A549 (cell line): ENCODE results near the gene HBG1. TPM values are rescaled to one million over a fixed set of nuclear protein-coding genes. Genes with fewer than 3 reads are reported as not detected.

Experiments used
- ATAC-seq, 2 experiments: fragments of 200-7000 bp in 1 of 2; fragments of >200 bp in 1 of 2; cut with Nextera tagmentation in 1 of 2; cut with Tn5 transposase in 1 of 2; 3 replicates each; pipeline versions ENCODE4 v1.8.0 to v1.9.1; 2018 to 2020; ENCODE audit warnings: mild to moderate bottlenecking in 1 of 2, moderate library complexity in 1 of 2
- CTCF ChIA-PET: fragments of 300-600 bp; sonication (Branson Sonifier 250); formaldehyde crosslinking; extraction: SDS; loops from one replicate; lab custom pipeline; 2021; ENCODE audit warnings: antibody characterized with exemption, inconsistent platforms; lab: Yijun Ruan, JAX
- POLR2A ChIA-PET: fragments of 350-600 bp; formaldehyde crosslinking; extraction: SDS; loops from one replicate; lab custom pipeline; 2021; ENCODE audit warnings: antibody characterized with exemption, inconsistent platforms; lab: Yijun Ruan, JAX
- DNase-seq, 2 experiments: peaks; one replicate each; pipeline versions ENCODE4 v3.0.0 to v3.0.0-alpha.2; 2011 to 2016; ENCODE audit warnings: low read depth in 1 of 2, low spot score in 1 of 2
- FAIRE-seq: peaks from 2 replicates; lab custom pipeline; 2011; peaks lifted over from hg19 to GRCh38; lab: Jason Lieb, UNC
- H3K27ac ChIP-seq, 2 experiments: fragments of >200 bp; sonication (Bioruptor Twin); formaldehyde crosslinking; 3 replicates each; pipeline ENCODE4 v1.5.1; 2016 to 2017
- H3K4me1 ChIP-seq: fragments of >200 bp; sonication (Bioruptor Twin); formaldehyde crosslinking; 3 replicates; pipeline ENCODE4 v1.6.1; 2016
- H3K4me2 ChIP-seq: fragments of >200 bp; sonication (Bioruptor Twin); formaldehyde crosslinking; 3 replicates; pipeline ENCODE4 v1.6.1; 2016
- H3K4me3 ChIP-seq: fragments of >200 bp; sonication (Bioruptor Twin); formaldehyde crosslinking; 3 replicates; pipeline ENCODE4 v1.5.1; 2016
- H3K9me3 ChIP-seq: fragments of >200 bp; sonication (Bioruptor Twin); formaldehyde crosslinking; 3 replicates; pipeline ENCODE4 v1.6.1; 2016
- ATOH8 ChIP-seq: fragments of 250-450 bp; sonication (Bioruptor Pico); IDR thresholded peaks from 2 replicates; pipeline ENCODE4 v1.5.0; 2020; ENCODE audit warnings: low read depth, mild to moderate bottlenecking, moderate library complexity
- BCL3 ChIP-seq: fragments of >200 bp; sonication (Bioruptor Twin); formaldehyde crosslinking; IDR thresholded peaks from 3 replicates; pipeline ENCODE4 v1.6.1; 2016
- BHLHE40 ChIP-seq: IDR thresholded peaks from 2 replicates; pipeline ENCODE4 v1.6.1; 2012; ENCODE audit warnings: low read depth, low read length, inconsistent platforms
- CBX8 ChIP-seq: fragments of 200-600 bp; sonication (generic); IDR thresholded peaks from 2 replicates; pipeline ENCODE4 v1.6.1; 2016
- CHD2 ChIP-seq: fragments of 150-350 bp; IDR thresholded peaks from 2 replicates; pipeline ENCODE4 v1.6.1; 2014; ENCODE audit warnings: low read length; ENCODE audit not compliant: partially characterized antibody
- EHMT2 ChIP-seq: fragments of 200-600 bp; sonication (generic); IDR thresholded peaks from 2 replicates; pipeline ENCODE4 v1.6.1; 2016; ENCODE audit warnings: antibody characterized with exemption, low read depth, mild to moderate bottlenecking, moderate library complexity
- ELK1 ChIP-seq: fragments of 150-350 bp; IDR thresholded peaks from 2 replicates; pipeline ENCODE4 v1.6.1; 2014; ENCODE audit warnings: low read depth, mild to moderate bottlenecking, low read length
- FOSL2 ChIP-seq, 2 experiments: fragments of 450-650 bp in 1 of 2; fragments of >200 bp in 1 of 2; sonication (Bioruptor Twin) in 1 of 2; formaldehyde crosslinking; IDR thresholded peaks; 2 replicates each; pipeline versions ENCODE4 v1.5.0 to v1.6.1; 2016 to 2020; ENCODE audit warnings: mild to moderate bottlenecking in 1 of 2, moderate library complexity in 1 of 2
- FOXS1 ChIP-seq: fragments of 250-450 bp; sonication (Bioruptor Pico); IDR thresholded peaks from 2 replicates; pipeline ENCODE4 v1.5.0; 2020; ENCODE audit warnings: mild to moderate bottlenecking, moderate library complexity
- HOXB13 ChIP-seq: fragments of 250-450 bp; sonication (Bioruptor Pico); IDR thresholded peaks from 2 replicates; pipeline ENCODE4 v1.5.0; 2020; ENCODE audit warnings: low read depth, mild to moderate bottlenecking, moderate library complexity
- HOXB5 ChIP-seq: fragments of 250-450 bp; sonication (Bioruptor Pico); IDR thresholded peaks from 2 replicates; pipeline ENCODE4 v1.5.0; 2020; ENCODE audit warnings: mild to moderate bottlenecking, moderate library complexity
- JUN ChIP-seq, 2 experiments: fragments of >200 bp; sonication (Bioruptor Twin); formaldehyde crosslinking; IDR thresholded peaks; 2 replicates in 1 of 2; 3 replicates in 1 of 2; pipeline ENCODE4 v1.6.1; 2016 to 2017
- KDM5A ChIP-seq: fragments of 200-600 bp; sonication (generic); IDR thresholded peaks from 2 replicates; pipeline ENCODE4 v1.6.1; 2016; ENCODE audit warnings: antibody characterized with exemption, mild to moderate bottlenecking
- MAFK ChIP-seq: fragments of 450-650 bp; IDR thresholded peaks from 2 replicates; pipeline ENCODE4 v1.6.1; 2014; ENCODE audit not compliant: partially characterized antibody
- MAZ ChIP-seq: fragments of 150-350 bp; IDR thresholded peaks from 2 replicates; pipeline ENCODE4 v1.6.1; 2014; ENCODE audit warnings: antibody characterized with exemption, low read depth, low read length, borderline replicate concordance
- PHF8 ChIP-seq: fragments of 200-600 bp; sonication (generic); IDR thresholded peaks from 2 replicates; pipeline ENCODE4 v1.6.1; 2016; ENCODE audit warnings: low read depth, mild to moderate bottlenecking, antibody characterized with exemption, moderate library complexity, borderline replicate concordance
- POLR2A ChIP-seq: IDR thresholded peaks from 2 replicates; pipeline ENCODE4 v1.6.1; 2012; ENCODE audit warnings: mild to moderate bottlenecking, low read length
- POLR2AphosphoS2 ChIP-seq: conservative IDR thresholded peaks from 2 replicates; pipeline ENCODE4 v1.6.1; 2012; ENCODE audit warnings: low read length, improper control_type of control experiment, inconsistent platforms
- RCOR1 ChIP-seq: fragments of 150-350 bp; IDR thresholded peaks from 2 replicates; pipeline ENCODE4 v1.6.1; 2014; ENCODE audit warnings: antibody characterized with exemption, low read length, low read depth
- REST ChIP-seq: fragments of 200-600 bp; sonication (generic); IDR thresholded peaks from 2 replicates; pipeline ENCODE4 v1.6.1; 2016; ENCODE audit warnings: antibody characterized with exemption, mild to moderate bottlenecking, moderate library complexity
- RFX5 ChIP-seq: fragments of 450-650 bp; IDR thresholded peaks from 2 replicates; pipeline ENCODE4 v1.7.1; 2014; ENCODE audit warnings: antibody characterized with exemption, mild to moderate bottlenecking, moderate library complexity
- RNF2 ChIP-seq: fragments of 200-600 bp; sonication (generic); IDR thresholded peaks from 2 replicates; pipeline ENCODE4 v1.6.1; 2016; ENCODE audit warnings: low read depth, mild to moderate bottlenecking, antibody characterized with exemption, moderate library complexity, borderline replicate concordance
- SREBF2 ChIP-seq: fragments of 450-650 bp; IDR thresholded peaks from 2 replicates; pipeline ENCODE4 v1.6.1; 2014; ENCODE audit warnings: mild to moderate bottlenecking, moderate library complexity
- TFCP2L1 ChIP-seq: fragments of 250-450 bp; sonication (Bioruptor Pico); IDR thresholded peaks from 2 replicates; pipeline ENCODE4 v1.5.0; 2021; ENCODE audit warnings: mild to moderate bottlenecking
- ZFP36 ChIP-seq: fragments of 450-650 bp; IDR thresholded peaks from 2 replicates; pipeline ENCODE4 v1.6.1; 2014; ENCODE audit warnings: borderline replicate concordance; ENCODE audit not compliant: partially characterized antibody
- ZSCAN20 ChIP-seq: fragments of 250-450 bp; sonication (Bioruptor Pico); IDR thresholded peaks from 2 replicates; pipeline ENCODE4 v1.8.0; 2022; ENCODE audit warnings: mild to moderate bottlenecking, moderate library complexity
- WGBS: methylation state at CpG from one replicate; pipeline ENCODE4 v1.1.6; 2017; ENCODE audit errors: missing lambda C conversion rate; 5-methylcytosine and 5-hydroxymethylcytosine counted together
- polyA plus RNA-seq, 4 experiments: library from polyadenylated mRNA; depleted of rRNA in 3 of 4; stranded (reverse); fragments of >200 nt; fragmentation: RNase III in 1 of 4; extraction: RNeasy Plus Mini Kit Qiagen cat#74134 plus additional on column Dnase treatment in 1 of 4; gene quantifications; 2 replicates in 3 of 4; 3 replicates in 1 of 4; pipeline ENCODE4 v1.2.3, GENCODE V29; 2011 to 2017
- TF ChIP-seq, protein P1 (sequence below): IDR thresholded peaks from 2 replicates; pipeline ENCODE4 v1.6.1; 2012
- TF ChIP-seq, protein P2 (sequence below): fragments of >200 bp; sonication (Bioruptor Twin); formaldehyde crosslinking; IDR thresholded peaks from 3 replicates; pipeline ENCODE4 v1.5.1; 2016
- TF ChIP-seq, protein P3 (sequence below): IDR thresholded peaks from 2 replicates; pipeline ENCODE4 v1.6.1; 2012

The HBG1 gene
- polyA plus RNA-seq, 2 of the 4 experiments (the other 2 are of a cell fraction), result not detected

- H3K4me1 ChIP-seq, result no peaks in the 10 kb centered on the region
- TF ChIP-seq ELK1, result no peak
- TF ChIP-seq RFX5, result no peak
- TF ChIP-seq SREBF2, result no peak
- TF ChIP-seq RNF2, result no peak
- no peak for TF ChIP-seq RCOR1
- no peak for TF ChIP-seq JUN (IDR thresholded peaks at IDR 0.05)
- TF ChIP-seq HOXB5, result no peak
- TF ChIP-seq ZFP36, result no peak
- TF ChIP-seq, protein P1, sequence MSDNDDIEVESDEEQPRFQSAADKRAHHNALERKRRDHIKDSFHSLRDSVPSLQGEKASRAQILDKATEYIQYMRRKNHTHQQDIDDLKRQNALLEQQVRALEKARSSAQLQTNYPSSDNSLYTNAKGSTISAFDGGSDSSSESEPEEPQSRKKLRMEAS, result no peak
- no peak for TF ChIP-seq FOSL2 (IDR thresholded peaks at IDR 0.05)
- no peak for TF ChIP-seq FOSL2 (CRISPR knock-in tag; IDR thresholded peaks at IDR 0.05)
- no peak for TF ChIP-seq CBX8
- no peak for TF ChIP-seq MAFK
- TF ChIP-seq EHMT2, result no peak
- no peak for TF ChIP-seq TFCP2L1 (CRISPR knock-in tag)
- TF ChIP-seq CHD2, result no peak
- no peak for TF ChIP-seq ZSCAN20 (CRISPR knock-in tag)
- no peak for TF ChIP-seq POLR2A
- ChIA-PET POLR2A (no interaction called here), CTCF (interaction anchor here (0.6 to 1.0 kb wide), 3 partner anchors 38 to 148 kb away, joined by 3 read pairs; no protein-coding TSS in a partner anchor)
- 5% methylated on average over 2 of the region's 2 CpGs for WGBS
- no peaks in the 10 kb centered on the region for H3K9me3 ChIP-seq
- ATAC-seq (no peak), FAIRE-seq (no peak), DNase-seq (no peak)
- no peak overlapping the region for H3K4me3 ChIP-seq
- H3K27ac ChIP-seq, result no peak overlapping the region
- no peak overlapping the region for H3K4me2 ChIP-seq
Measured at GRCh38 chr11:5238486-5238885, 11.2 kb downstream of the HBG1 start.

DNA sequence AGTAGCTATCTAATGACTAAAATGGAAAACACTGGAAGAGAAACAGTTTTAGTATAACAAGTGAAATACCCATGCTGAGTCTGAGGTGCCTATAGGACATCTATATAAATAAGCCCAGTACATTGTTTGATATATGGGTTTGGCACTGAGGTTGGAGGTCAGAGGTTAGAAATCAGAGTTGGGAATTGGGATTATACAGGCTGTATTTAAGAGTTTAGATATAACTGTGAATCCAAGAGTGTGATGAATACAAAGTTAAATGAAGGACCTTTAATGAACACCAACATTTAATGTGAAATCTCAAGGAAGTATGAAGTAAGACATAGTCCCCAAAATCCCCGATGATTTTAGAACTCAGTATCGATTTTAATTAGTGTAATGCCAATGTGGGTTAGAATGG, 12.2 kb downstream of the HBG1 start:
- H3K4me2 ChIP-seq, result no peak overlapping the region
- no peak for ATAC-seq
- POLR2A ChIA-PET, result no interaction called here
- H3K9me3 ChIP-seq, result no peaks in the 10 kb centered on the region
- no peak for TF ChIP-seq MAFK
- TF ChIP-seq PHF8, result no peak
- no peak for TF ChIP-seq HOXB13 (CRISPR knock-in tag)
- TF ChIP-seq, protein P2, sequence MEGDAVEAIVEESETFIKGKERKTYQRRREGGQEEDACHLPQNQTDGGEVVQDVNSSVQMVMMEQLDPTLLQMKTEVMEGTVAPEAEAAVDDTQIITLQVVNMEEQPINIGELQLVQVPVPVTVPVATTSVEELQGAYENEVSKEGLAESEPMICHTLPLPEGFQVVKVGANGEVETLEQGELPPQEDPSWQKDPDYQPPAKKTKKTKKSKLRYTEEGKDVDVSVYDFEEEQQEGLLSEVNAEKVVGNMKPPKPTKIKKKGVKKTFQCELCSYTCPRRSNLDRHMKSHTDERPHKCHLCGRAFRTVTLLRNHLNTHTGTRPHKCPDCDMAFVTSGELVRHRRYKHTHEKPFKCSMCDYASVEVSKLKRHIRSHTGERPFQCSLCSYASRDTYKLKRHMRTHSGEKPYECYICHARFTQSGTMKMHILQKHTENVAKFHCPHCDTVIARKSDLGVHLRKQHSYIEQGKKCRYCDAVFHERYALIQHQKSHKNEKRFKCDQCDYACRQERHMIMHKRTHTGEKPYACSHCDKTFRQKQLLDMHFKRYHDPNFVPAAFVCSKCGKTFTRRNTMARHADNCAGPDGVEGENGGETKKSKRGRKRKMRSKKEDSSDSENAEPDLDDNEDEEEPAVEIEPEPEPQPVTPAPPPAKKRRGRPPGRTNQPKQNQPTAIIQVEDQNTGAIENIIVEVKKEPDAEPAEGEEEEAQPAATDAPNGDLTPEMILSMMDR, result no peak
- no peak for TF ChIP-seq RNF2
- TF ChIP-seq ATOH8 (CRISPR knock-in tag), result no peak
- TF ChIP-seq POLR2A, result no peak
- TF ChIP-seq KDM5A, result no peak
- no peak for TF ChIP-seq POLR2AphosphoS2
- no peak for TF ChIP-seq FOXS1 (CRISPR knock-in tag)
- no peak for TF ChIP-seq RFX5
- TF ChIP-seq REST, result no peak
- no peak for TF ChIP-seq MAZ
- TF ChIP-seq, protein P3, sequence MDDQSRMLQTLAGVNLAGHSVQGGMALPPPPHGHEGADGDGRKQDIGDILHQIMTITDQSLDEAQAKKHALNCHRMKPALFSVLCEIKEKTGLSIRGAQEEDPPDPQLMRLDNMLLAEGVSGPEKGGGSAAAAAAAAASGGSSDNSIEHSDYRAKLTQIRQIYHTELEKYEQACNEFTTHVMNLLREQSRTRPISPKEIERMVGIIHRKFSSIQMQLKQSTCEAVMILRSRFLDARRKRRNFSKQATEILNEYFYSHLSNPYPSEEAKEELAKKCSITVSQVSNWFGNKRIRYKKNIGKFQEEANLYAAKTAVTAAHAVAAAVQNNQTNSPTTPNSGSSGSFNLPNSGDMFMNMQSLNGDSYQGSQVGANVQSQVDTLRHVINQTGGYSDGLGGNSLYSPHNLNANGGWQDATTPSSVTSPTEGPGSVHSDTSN, result no peak
- no peak for TF ChIP-seq BCL3
- no peak for TF ChIP-seq BHLHE40
- H3K4me1 ChIP-seq, result no peaks in the 10 kb centered on the region
- no peak for FAIRE-seq
- no peak overlapping the region for H3K27ac ChIP-seq
- no peak overlapping the region for H3K4me3 ChIP-seq
- CTCF ChIA-PET, result no interaction called here
- WGBS, result 31% methylated on average over 2 of the region's 2 CpGs
- DNase-seq, result no peak
